COLO668 (cell line): ENCODE measurements around the gene NUP88.
"Not testable (repeated sequence)": the region's sequence is repeated elsewhere in the genome, so short reads cannot be mapped to it uniquely, and the experiment has no call there.

Source experiments
- DNase-seq: peaks from one replicate; lab custom pipeline; 2025; ENCODE audit not compliant: unreplicated experiment; lab: John Stamatoyannopoulos, UW

The NUP88 gene

GRCh38 chr17:5419356-5419958 lies at the start of gene NUP88:
NUP88 (minus strand) TSS chr17:5419662; CDS start chr17:5419650, 12 bp downstream.
- DNase-seq, result peak; percentile 93

- no peak for DNase-seq
Observed at GRCh38 chr17:5468075-5468473, 48.6 kb upstream of the NUP88 start.

DNA sequence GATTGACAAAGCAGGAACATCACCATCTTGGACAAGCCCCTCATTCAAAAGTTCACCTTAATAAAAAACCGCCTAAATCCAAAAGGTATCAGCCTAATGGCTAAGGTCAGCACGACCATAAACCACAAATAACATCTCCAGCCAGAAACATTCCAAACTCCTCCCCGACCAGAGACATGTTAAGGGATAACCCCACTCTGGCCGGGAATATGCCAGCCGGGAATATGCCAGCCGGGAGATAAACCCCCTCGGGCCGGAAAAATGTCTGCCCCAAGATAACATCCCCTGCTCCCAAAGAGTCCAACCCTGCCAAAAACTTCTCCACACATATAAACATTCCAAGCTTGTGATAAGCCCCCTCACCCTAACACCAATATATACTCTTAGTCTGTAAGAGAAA lies 48.0 kb upstream of the NUP88 start:
- no peak for DNase-seq

GRCh38 chr17:5466295-5466694 lies 46.8 kb upstream of the NUP88 start:
- no peak for DNase-seq

DNA sequence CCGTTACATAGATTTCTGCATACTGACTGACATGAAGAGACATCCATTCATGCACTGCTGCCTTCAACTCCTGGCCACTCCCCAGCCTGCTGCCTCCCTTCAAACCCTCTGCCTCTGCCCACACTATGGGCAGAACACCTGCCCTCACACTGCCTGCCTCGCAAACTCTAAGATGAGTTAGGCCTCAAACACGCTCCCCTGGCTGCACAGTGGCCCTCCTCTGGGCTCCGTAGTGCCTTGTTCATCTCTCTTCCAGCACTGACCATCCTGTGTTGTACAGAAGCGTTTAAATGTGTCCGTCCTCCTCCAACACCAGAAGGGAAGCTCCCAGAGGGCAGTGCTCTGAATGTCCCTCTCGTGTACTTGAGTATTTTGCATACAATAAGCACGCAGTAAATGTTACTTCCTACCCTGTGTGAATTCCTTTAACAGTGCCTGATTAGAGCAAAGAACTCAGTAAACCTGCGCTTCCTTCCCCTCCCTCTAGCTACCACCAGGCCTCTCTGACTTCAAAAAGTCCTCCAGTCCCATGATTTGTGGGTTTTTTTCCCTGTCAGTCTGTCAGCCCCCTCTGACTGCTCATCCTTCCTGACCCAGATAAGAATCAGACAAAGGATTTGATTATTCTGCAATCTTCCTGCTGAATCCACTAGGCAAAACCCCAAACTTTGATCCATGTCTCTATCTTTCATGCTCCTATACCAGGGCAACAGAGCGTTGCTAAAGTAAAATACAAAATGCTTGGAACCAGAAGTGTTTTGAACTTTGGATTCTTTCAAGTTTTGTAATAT lies 45.5 kb upstream of the NUP88 start:
- no peak for DNase-seq

DNA sequence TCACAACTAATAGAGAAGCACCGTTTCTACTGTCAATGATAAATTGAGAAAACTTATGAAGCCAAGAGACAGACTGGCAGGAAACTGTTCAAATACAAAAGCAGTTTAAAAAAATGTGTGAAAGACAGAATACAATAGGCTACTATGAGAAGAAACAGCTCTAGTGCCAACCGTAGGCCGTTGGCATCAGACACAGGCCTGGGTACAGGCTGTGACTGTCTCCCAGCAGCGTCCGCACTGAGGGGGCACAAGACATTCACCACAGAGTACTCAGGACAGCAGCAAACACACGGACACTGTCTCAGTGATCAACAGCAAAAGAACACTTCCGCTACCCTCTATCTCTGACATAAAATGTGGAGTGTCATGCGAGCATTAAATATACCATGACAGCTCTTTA lies 27.3 kb upstream of the NUP88 start:
- DNase-seq, result no peak

GRCh38 chr17:5444209-5444608 lies 24.7 kb upstream of the NUP88 start:
- no peak for DNase-seq

- no peak for DNase-seq
Observed at GRCh38 chr17:5443728-5444127, 24.3 kb upstream of the NUP88 start.

DNA sequence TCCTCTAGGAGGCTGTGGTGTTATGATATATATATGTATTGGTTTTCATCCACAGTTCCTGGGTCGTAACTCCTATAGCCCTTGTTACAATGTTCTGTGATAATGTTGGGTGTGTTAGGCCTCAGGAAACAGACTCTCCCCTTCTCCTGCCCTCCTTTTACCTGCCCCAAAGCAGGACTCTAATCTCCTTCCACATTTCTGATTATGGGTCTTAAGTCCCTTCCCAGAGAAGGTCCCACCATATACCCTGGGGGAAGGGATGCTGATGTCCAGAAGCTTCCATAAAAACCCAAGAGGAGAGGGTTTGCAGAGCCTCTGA lies 19.9 kb upstream of the NUP88 start:
- no peak for DNase-seq

- peak; percentile 89 for DNase-seq
Observed at GRCh38 chr17:5438716-5439445, 19.4 kb upstream of the NUP88 start, which contains the start of gene C1QBP. C1QBP (minus strand) TSS chr17:5439155; CDS start chr17:5439073, 82 bp downstream.

DNA sequence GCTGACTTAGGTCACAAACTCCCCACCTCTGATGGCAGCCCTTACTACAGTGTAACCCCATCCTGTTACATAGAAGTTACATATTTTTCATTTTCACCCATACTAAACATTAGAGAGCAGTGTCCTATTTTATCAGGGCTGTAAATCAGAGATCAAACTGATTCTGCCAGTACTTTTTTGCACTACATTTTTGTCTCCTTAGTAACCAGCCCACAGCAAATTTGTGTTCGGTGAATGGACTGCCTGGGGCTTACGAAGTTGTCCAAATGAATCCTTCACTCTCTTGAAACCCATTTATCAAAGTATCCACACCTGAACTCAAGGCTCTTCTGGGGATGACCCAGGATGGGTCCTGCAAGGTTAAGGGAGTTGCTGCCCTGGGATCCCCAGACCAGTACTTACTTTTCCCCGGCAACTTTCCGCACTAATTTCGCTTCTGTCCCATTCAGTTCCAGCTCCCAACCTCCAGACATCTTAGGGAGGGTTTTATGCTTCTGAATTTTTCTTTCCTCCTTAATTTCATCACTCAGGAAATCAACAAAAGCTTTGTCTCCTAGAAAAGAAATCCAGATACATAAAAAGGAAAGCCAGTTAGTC lies 18.4 kb upstream of the NUP88 start:
- DNase-seq, result no peak

- not testable (repeated sequence) for DNase-seq
Observed at GRCh38 chr17:5435781-5436315, 16.4 kb upstream of the NUP88 start.

DNA sequence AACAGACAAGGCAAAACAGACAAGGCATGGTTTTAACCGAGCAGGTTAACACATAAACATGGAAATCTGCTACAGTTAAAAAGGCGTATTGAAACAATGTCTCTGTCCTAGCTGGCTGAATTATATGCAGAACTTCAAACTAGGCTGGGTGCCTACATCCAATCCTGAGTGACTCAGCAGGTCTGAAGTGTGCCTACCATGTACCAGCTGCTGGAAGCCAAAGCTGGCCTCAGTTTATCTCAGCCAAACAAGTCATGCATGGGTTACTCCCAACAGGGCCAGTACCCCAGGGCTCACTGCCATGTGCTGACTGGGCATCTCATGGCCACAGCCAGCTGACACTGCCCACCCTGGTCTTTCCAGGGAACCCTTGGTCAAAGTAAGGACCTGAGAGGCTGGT lies 15.5 kb upstream of the NUP88 start:
- no peak for DNase-seq

DNA sequence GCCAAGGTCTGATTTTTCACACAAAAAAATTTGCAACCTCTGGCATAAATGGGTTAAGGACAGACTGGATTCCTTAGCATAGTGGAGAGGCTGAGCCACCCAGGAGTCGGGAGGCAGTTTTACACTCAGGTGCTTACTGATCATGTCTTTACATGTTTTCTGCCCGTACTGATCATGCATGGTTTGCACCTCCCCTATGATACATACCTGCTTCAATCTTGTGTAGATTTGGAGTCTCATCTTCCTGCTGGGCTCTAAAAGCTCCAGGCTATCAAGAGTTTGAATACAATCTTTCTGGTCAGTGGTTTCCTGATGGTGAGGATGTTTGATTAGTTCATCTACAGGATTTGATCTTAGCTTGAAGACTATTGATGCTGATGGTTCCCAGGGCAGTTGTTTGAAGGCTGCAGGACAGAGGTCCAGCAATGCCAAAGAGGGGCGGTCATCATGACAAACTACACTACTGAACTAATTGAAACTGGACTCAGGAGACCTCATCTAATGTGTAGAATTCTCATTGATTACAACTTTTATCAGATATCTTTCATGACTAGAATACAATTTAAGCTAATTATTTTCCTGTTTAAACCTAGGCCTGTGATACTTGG lies 12.6 kb upstream of the NUP88 start:
- no peak for DNase-seq

GRCh38 chr17:5431234-5431633 lies 11.8 kb upstream of the NUP88 start:
- DNase-seq, result not testable (repeated sequence)

GRCh38 chr17:5430413-5430999 lies 11.0 kb upstream of the NUP88 start:
- no peak for DNase-seq

DNA sequence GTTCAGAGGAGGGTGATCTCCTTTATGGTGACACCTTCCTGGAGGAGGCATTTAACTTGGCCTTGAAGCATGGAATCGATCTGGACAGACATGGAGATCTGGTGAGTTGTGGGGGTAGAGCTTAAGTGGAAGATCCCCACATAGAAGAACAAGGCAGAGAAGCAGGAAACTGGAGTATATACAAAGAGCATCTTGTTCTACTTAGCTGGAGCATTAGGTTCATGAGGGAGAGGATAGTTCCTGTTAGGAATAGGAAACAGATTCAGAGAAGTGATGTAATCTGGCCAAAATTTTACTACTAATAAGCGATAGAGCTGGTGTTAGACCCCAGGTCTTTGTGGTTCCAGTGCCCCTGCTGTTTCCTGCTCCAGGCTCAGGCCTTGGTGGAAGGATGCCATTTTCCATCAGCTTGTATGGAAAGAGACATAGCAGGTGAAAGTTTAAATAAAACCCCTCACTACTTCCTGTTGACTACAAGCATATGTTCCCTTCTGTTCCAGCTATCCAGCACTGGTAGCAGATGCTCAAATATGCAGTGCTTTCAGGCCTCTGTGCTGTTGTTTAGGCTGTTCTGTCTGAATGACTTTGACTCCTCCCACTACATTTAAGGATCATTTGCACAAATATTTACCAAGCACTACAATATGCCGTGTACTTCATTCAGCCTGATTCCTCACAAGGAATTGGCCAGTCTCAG lies 9.9 kb upstream of the NUP88 start:
- DNase-seq, result peak; percentile 1

- DNase-seq, result no peak
Observed at GRCh38 chr17:5425826-5426225, 6.4 kb upstream of the NUP88 start.

DNA sequence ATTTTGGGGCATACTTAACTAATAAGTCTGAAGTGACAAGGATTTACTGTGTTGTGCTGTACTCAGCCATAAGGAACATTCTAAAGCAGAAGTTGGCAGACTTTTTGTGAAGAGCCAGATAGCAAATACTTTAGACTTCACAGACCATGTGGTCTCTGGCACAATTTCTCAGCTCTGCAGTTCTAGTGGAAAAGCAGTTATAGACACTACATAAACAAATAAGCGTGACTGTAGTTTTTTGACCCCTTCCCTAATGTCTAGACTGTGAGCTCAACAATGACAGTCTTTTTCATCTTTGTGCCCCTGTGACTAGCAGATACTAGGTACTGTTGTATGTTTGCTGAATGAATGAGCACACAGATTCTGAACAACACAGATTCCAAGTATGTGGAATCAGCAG lies 5.4 kb upstream of the NUP88 start:
- no peak for DNase-seq

DNA sequence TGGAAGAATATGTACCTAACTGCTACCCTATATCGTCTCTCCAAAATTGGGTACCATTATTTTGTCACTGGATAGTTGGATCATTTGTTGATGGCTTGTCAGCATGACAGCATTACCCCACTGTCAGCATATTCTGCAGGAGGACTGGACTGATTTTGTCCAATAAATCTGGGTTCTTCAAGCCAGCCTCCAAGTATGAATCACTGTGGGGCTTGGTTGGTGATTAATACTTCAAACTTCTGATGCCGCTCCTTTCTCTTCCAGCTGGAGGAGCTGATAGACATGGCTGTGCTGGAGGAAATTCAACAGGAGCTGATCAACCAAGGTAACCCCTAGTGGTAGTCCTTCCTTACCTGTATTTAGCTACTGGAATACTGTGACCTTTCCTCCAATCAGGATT lies 3.0 kb upstream of the NUP88 start:
- DNase-seq, result no peak
